Stimulated activated naive CD4-positive, alpha-beta T cell treated with Interleukin-2 at 50 U/mL for 16 hours (primary cell): ENCODE measurements around the gene MEP1A.
"Not testable (repeated sequence)": the region's sequence is repeated elsewhere in the genome, so short reads cannot be mapped to it uniquely, and the experiment has no call there.

Source experiments
- DNase-seq: peaks from one replicate; lab custom pipeline; 2025; lab: John Stamatoyannopoulos, UW

MEP1A gene

GRCh38 chr6:46777476-46778346 lies 15.5 kb upstream of the MEP1A start:
- no peak for DNase-seq

GRCh38 chr6:46781478-46782378 lies 11.5 kb upstream of the MEP1A start:
- no peak for DNase-seq

GRCh38 chr6:46784535-46784934 lies 8.7 kb upstream of the MEP1A start:
- no peak for DNase-seq

GRCh38 chr6:46787871-46788540 lies 5.2 kb upstream of the MEP1A start:
- no peak for DNase-seq

- DNase-seq = no peak
These were observed 4.4 kb upstream of the MEP1A start for GRCh38 chr6:46788791-46789190.

GRCh38 chr6:46789434-46790354 lies 3.5 kb upstream of the MEP1A start:
- no peak for DNase-seq

DNA sequence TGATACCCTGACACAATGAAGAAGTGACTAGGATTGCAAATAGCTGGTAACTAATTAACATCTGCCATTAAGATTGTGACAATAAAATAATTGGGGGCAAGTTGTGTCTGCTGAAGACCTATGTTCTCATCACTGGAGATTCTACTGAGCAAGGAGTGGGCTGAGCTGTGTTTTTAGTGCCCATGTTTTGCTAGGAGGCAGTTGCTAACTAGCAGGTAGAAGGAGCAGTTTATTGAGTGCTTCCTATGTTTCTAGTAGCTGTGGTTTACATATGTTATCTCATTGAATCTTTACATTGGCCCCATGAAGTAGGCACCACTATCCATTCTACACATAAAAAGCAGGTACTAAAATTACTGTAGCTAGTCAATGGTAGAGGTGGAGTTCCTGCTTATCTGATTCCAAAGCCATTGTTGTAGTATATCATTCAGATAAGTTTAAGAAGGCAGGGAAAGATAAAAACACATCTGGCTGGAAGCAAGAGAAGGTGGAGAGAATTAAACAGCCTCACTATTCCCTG lies 2.8 kb upstream of the MEP1A start:
- no peak for DNase-seq

- DNase-seq = no peak
These were observed 554 bp upstream of the MEP1A start for GRCh38 chr6:46792635-46793034.

DNA sequence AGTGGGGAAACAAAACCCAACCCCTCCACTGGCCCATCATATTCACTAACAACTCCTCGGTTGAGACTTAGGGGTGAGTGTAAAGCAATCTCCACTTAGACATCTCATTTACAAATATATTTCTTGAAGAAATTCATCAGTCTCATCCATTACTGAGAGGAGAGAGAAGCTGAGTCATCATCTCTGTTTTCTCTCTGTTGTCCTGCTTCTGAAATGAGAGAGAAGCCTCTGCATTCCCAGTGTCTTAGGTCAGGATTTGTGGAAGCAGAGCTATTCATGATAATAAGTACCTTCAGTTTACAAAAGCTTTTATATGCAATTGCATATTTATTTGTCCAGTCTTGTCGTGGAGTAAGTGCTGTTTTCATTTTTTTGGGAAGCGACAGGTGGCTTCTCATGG lies 879 bp downstream of the MEP1A start:
- no peak for DNase-seq

GRCh38 chr6:46795816-46796215 lies 2.6 kb downstream of the MEP1A start:
- DNase-seq = no peak

DNA sequence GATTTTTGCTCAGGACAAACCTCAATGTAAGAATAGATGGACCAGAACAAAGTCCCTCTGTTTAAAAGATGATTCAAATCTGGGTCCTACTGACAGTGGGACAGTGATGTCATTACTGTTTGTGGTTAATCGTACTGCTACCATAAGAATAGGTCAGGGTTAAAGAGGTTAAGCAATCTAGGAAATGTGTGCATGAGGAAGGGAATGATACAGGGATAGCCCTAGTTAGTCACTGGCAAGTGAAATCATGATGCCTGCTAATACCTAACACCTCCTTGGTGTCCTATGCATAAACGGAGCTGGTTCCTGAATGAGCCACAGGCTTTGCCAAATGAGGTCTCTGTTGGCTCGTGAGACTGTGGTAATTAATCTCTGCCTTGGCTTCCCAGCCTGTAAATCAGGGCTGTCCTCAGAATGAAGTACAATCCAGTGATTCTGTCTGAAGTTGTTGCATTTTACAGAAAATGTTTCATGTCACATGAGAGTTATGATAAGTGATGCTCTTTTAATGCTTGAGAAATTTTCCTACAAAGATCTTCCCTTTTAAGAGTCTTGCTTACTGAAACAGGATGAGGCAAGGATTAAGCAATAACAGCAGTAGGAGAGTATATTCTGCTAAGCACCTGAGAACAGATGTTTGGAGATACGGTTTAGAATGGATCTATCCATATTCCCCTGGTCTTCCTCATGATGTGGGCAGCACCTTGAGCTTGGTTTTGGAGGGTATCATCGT lies 3.8 kb downstream of the MEP1A start:
- no peak for DNase-seq

DNA sequence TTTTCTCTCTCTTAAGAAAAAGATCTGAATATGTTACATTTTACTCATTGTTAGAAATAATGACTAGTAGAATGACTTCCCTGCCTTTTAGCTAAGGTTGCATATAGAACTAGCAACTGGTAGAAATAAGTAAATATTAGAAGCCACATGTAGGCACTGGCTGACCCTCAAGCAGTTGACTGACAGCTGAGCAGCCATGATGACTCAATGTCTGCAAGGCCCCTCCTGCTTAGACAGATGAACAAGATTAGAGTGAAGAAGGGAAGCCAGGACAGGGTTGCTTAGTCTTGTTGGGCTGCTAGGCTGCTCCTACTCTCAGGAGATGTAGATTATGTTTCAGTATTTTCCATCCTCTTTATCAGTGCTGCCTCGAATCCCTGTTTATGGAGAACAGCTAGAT lies 6.5 kb downstream of the MEP1A start:
- DNase-seq = no peak

- DNase-seq = no peak
These were observed 15.6 kb downstream of the MEP1A start for GRCh38 chr6:46808806-46809205.

- DNase-seq = no peak
These were observed 21.9 kb downstream of the MEP1A start for GRCh38 chr6:46815130-46815529.

DNA sequence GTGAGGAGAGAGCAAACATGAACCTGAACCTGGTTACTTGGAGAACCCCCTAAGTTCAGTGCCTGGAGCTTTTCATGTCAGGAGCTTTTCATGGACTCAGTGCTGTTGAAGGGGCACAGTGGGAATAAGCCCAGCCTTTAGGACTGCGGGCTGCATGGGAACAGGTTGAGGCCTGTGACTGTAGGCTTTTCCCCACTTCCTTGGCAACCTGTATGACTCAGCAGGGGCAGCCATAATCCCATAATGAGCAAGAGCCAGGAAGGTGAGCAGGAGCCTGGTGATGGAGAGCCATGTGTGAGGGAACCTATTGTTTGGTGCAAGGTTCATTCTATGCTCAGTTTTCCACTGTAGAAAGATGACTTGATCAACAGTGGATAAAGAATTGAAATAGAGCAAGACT lies 23.4 kb downstream of the MEP1A start:
- DNase-seq = no peak

DNA sequence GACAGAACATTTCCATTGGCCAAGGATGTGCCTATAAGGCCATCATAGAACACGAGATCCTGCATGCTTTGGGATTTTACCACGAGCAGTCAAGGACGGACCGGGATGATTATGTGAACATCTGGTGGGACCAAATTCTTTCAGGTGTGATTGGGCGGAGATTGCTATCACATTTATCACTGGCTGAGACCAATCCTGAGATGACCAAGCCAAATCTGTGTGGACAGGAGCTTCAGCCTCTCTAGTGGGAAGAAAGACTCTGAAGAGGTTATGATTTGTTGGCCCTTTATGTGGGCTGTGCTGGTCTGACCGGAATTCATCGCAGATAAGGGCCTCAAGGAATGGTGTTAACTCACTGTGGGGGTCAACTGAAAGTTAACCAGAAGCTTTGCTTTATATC lies 26.4 kb downstream of the MEP1A start:
- DNase-seq = no peak

DNA sequence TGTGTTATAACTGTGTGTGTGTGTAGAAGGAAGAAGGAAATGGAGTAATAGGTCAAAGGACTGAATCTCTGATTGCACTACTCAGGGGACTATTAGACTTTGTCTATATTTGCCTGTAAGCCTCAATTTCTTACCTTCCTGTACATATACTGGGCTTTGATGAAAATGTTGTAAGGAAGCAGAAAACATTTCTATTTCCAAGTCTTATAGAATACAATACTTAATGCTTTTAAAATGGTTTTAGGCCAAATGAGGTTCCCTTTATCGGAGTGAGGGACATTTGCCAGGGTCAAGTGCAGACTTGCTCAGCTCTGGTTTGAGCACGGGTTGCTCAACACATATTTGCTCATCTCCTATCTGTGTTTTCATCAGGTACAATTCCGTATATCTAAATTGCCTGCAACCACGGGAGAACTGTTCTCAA lies 28.3 kb downstream of the MEP1A start:
- no peak for DNase-seq

DNA sequence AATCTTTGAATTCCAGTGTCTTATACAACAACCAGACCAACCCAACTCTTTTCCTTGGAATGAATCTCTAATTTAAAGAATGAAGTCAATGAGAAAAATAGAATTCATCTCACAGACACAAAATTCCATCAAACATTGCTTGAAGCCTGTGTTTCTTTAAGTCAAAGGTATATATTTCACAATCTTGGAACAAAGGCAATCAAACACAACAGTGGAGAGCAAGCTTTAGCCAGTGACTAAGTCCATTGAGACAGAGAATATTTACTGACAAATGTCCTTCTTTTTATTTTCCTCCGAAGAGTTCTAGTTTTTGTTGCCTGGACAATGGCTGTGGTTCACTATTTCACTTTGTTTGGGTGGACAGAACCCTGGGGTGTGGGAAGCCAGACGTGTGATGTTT lies 35.8 kb downstream of the MEP1A start:
- no peak for DNase-seq

GRCh38 chr6:46832816-46833215 lies 39.6 kb downstream of the MEP1A start:
- DNase-seq = no peak

- not testable (repeated sequence) for DNase-seq
These were observed 41.2 kb downstream of the MEP1A start for GRCh38 chr6:46834257-46834916.
